ENCODE data around the gene ZNF554. TPM values are rescaled to one million over a fixed set of nuclear protein-coding genes. Genes with fewer than 3 reads are reported as not detected.
"Not testable (repeated sequence)": the region's sequence is repeated elsewhere in the genome, so short reads cannot be mapped to it uniquely, and the experiment has no call there.

ZNF554 gene
- total and polyA plus RNA-seq, 8 donors: 2.1 to 9.0 (median 8.3) TPM

GRCh38 chr19:2791440-2791839 is 28.2 kb upstream of the ZNF554 start:
- H3K27me3 ChIP-seq: no peaks in the 10 kb centered on the region
- intact Hi-C loops (cut with DNase I): no loop called here
- ATAC-seq: no peak
- no peak for TF ChIP-seq CTCF (IDR thresholded peaks at IDR 0.05)
- peaks cover under 1 to 5% of the 10 kb centered on the region in 2 donors for H3K4me1 ChIP-seq
- H3K27ac ChIP-seq: no peak overlapping the region
- peaks cover 0 to 56% of the 10 kb centered on the region in 2 donors for H3K36me3 ChIP-seq
- no peak overlapping the region for H3K4me3 ChIP-seq
- H3K9me3 ChIP-seq: no peaks in the 10 kb centered on the region
- no peak for DNase-seq

DNA sequence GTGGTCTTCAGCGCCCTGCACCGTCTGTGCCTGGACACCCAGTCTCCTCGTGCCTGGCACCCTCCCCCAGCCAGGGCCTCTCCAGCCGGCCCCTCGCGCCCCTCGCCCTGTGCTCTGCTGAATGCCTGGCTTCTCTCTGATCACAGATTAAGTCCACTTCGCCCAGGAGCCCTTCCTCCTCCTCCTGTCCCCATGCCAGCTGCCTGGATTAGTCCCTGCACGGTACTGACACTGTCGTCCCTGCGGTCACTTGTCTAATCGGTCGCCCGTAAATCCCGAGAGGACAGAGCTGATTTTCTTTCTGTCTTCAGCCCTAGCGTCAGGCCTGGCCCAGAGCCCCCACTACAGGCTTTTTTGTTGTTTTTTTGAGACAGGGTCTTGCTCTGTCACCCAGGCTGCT is 27.8 kb upstream of the ZNF554 start:
- ATAC-seq (no peak), DNase-seq (no peak)
- H3K36me3 ChIP-seq: peaks cover 0 to 60% of the 10 kb centered on the region in 2 donors
- peaks cover 0 to 4% of the 10 kb centered on the region in 2 donors for H3K4me1 ChIP-seq
- no peak for TF ChIP-seq CTCF (IDR thresholded peaks at IDR 0.05)
- H3K27me3 ChIP-seq: no peaks in the 10 kb centered on the region
- H3K27ac ChIP-seq: no peak overlapping the region
- no peaks in the 10 kb centered on the region for H3K9me3 ChIP-seq
- intact Hi-C loops (cut with DNase I): no loop called here
- H3K4me3 ChIP-seq: no peak overlapping the region

GRCh38 chr19:2792666-2793065 is 27.0 kb upstream of the ZNF554 start:
- H3K4me1 ChIP-seq; DNase-seq; H3K4me3 ChIP-seq; H3K27ac ChIP-seq; ATAC-seq; intact Hi-C loops (cut with DNase I); H3K27me3 ChIP-seq; H3K9me3 ChIP-seq: not testable (repeated sequence)
- peaks cover 0 to 67% of the 10 kb centered on the region in 2 donors for H3K36me3 ChIP-seq

- no peaks in the 10 kb centered on the region for H3K9me3 ChIP-seq
- no peak overlapping the region for H3K27ac ChIP-seq
- H3K36me3 ChIP-seq: peaks cover 0 to 72% of the 10 kb centered on the region in 2 donors
- ATAC-seq (no peak), DNase-seq (no peak)
- no peaks in the 10 kb centered on the region for H3K4me1 ChIP-seq
- no peaks in the 10 kb centered on the region for H3K27me3 ChIP-seq
- intact Hi-C loops (cut with DNase I): no loop called here
- TF ChIP-seq CTCF (IDR thresholded peaks at IDR 0.05): no peak
- no peak overlapping the region for H3K4me3 ChIP-seq
Measured at GRCh38 chr19:2793126-2793525, 26.5 kb upstream of the ZNF554 start.

- H3K9me3 ChIP-seq: no peaks in the 10 kb centered on the region
- H3K4me1 ChIP-seq: no peaks in the 10 kb centered on the region
- no peaks in the 10 kb centered on the region for H3K27me3 ChIP-seq
- no peak for TF ChIP-seq CTCF (IDR thresholded peaks at IDR 0.05)
- intact Hi-C loops (cut with DNase I): no loop called here
- no peak overlapping the region for H3K4me3 ChIP-seq
- DNase-seq (no peak), ATAC-seq (no peak)
- no peak overlapping the region for H3K27ac ChIP-seq
- peaks cover 0 to 77% of the 10 kb centered on the region in 2 donors for H3K36me3 ChIP-seq
Measured at GRCh38 chr19:2793577-2793976, 26.1 kb upstream of the ZNF554 start.

All from left lung (tissue), 10 donors.